ENCODE data around the gene FGF7.
"Not testable (repeated sequence)": the region's sequence is repeated elsewhere in the genome, so short reads cannot be mapped to it uniquely, and the experiment has no call there.

FGF7 gene, protein sequence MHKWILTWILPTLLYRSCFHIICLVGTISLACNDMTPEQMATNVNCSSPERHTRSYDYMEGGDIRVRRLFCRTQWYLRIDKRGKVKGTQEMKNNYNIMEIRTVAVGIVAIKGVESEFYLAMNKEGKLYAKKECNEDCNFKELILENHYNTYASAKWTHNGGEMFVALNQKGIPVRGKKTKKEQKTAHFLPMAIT

DNA sequence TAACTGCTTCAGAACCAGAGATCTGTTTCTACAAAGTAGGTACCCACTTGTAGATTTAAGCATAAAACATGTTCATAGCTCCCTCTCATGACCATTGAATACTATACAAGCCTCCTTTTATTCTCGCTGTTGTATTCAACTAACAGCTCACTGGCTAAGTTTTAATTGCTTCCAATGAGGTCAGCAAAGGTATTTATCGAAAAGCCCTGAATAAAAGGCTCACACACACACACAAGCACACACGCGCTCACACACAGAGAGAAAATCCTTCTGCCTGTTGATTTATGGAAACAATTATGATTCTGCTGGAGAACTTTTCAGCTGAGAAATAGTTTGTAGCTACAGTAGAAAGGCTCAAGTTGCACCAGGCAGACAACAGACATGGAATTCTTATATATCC lies at the start of gene FGF7:
FGF7 (plus strand) TSS at position 222 of the 400 bp plus-strand sequence. CDS start 1,056 bp downstream, outside the sequence.
- no peak for DNase-seq

DNA sequence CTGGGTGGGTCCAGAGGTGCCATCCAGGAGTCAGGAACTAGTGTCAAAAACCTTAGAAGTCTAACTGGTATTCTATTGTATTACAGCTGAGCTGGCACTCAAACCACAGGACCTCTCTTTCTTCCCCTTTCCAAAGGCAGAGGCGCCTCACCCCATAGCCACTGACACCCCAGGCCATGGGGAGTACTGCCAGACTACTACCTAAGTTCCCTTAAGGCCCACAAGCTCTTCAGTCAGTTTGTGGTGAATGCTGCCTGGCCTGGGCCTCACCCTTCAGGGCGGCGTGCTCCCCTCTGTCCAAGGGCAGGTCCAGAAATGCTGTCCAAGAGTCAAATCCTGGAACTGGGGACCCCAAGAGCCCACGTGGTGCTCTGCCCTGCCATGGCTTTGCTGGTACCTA lies 43.0 kb upstream of the FGF7 start:
- DNase-seq = no peak

DNA sequence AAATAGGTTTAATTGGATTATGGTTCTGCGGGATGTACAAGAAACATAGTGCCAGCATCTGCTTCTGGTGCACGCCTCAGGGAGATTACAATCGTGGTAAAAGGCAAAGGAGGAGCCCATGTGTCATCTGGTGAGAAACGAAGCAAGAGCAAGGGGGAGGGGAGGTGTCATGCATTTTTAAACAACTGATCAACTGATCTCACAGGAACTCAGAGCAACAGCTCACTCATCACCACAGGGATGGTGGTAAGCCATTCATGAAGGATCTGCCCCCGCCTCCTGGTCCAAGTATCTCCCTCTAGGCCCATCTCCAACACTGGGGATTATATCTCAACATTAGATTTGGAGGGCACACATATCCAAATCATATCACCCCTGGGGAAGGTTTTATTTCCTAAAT lies 42.1 kb upstream of the FGF7 start:
- DNase-seq = no peak

DNA sequence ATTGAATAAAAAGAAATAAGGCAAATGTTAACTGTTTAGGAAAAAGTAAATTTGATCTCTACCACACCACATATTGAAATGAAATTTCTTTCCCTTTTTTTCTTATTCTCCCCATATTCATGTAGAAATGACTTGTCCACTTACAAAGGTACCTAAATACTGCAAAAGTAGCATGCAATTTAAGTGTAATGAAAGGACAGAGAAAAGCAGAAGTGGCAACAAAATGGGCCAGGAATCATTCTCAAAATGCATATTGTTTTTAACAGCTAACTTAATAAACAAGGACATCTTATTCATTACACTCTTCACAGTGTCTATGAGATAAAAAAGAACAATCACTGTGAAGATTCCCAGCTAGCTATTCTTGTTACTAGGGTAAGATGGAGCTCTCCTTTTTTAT lies 40.6 kb upstream of the FGF7 start:
- no peak for DNase-seq

DNA sequence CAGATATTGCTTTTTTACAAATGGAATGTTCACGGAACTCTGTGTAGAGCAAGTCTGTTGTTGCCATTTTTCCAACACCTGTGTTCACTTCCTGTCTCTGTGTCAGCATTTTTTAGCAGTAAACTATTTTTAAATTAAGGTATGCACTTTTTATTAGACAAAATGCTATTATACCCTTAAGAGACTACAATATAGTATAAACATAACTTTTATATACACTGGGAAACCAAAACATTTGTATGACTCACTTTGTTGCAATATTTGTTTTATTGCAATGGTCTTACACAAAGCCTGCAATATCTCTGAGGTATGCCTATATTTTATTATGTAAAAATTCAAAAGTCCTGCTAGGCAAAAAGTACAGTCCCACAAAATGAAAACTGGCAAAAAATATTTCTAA lies 39.8 kb upstream of the FGF7 start:
- DNase-seq = no peak

DNA sequence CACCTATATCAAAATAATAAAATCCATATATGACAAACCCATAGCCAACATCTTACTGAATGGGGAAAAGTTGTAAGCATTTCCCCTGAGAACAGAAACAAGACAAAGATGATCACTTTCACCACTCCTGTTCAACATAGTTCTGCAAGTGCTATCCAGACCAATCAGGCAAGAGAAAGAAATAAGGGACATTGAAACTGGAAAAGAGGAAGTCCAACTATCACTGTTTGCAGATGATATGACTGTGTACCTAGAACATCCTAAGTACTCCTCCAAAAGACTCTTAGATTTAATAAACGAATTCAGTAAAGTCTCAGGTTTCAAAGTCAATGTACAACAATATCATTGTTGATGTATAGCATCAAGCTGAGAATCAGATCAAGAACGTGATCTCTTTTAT lies 35.6 kb upstream of the FGF7 start:
- no peak for DNase-seq

DNA sequence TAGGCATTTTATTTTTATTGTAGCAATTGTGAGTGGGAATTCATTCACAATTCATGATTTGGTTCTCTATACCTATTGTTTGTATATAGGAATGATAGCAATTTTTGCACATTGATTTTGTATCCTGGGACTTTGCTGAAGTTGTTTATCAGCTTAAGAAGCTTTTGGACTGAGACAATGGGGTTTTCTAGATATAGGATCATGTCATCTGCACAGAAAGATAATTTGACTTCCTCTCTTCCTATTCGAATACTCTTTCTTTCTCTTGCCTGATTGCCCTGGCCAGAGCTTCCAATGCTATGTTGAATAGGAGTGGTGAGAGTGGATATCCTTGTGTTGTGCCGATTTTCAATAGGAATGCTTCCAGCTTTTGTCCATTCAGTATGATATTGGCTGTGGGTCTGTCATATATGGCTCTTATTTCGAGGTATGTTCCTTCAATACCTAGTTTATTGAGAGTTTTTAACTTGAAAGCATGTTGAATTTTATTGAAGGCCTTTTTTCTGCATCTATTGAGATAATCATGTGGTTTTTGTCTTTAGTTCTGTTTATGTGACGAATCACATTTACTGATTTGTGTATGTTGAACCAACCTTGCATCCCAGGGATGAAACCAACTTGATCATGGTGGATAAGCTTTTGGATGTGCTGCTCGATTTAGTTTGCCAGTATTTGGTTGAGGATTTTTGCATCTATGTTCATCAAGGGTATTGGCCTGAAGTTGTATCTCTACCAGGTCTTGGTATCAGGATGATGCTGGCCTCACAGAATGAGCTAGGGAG lies 20.3 kb upstream of the FGF7 start:
- not testable (repeated sequence) for DNase-seq

DNA sequence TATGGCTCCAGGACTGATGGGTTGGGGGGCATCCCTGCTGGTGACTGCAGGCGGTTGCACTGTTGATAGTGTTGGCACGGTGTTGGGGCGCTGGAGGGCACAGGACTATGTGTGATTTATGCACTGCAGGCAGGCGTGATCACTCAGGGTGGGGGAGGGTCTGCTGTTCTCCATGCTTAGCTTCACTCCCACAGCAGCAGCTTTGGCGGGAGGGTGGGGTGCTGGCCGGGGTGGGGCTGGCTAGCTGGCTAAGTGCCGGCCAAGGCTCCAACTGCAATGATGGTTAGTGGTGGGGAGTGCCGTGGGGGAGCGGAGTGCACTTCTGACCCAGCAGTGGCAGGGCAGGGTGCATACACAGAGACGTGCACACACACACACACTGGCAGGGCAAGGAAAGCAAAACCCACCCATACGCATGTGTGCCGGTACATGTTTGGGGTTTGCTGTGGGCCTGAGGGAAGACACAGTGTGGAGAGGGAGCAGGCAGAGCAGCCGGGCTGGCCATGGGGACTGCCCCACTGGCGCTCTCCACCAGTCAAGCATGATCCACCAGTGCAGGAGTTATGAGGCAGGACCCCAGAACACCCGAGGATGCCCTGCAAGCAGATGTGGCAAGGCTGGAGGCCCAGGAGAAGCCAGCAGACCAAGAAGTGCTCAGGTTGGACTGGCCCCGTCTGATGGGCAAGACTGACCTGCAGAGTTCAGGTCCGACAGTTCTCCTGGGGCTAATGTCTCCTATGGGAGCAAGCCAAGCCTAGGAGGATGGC lies 16.5 kb upstream of the FGF7 start:
- no peak for DNase-seq

DNA sequence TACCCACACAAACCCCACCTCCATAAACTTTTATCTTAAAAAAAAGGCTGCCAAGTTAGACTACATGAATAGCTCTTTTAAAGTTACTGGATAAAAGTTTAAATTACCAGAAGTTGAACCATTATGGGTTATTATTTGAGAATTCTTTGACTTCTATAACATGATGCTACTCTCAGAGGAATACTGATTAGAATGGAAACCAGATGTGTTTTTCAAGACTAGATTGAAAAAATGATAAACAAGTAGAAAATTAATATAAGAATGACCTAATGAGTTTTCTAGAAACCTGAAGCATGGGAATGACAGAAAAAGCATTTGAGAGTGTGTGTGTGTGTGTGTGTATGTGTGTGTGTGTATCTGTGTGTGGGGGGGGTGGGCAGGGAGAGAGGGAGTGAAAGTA lies 12.4 kb upstream of the FGF7 start:
- DNase-seq = no peak

DNA sequence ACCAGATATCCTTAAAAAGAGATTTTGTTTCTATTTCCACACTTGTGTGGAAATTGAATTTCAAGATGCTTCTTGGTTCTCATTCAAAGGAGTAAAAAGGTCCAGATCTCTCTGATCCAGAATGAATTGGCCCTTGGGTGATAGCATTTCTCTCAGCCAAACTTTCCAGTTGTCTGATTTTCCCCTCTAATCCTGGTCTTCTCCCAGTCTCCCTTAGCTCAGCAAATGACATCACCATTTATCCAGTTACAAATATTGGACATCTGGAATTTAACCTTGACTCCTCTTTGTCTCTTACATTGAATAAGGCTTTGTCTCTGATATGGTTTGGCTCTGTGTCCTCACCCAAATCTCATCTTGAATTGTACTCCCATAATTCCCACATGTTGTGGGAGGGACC lies 10.2 kb upstream of the FGF7 start:
- no peak for DNase-seq

DNA sequence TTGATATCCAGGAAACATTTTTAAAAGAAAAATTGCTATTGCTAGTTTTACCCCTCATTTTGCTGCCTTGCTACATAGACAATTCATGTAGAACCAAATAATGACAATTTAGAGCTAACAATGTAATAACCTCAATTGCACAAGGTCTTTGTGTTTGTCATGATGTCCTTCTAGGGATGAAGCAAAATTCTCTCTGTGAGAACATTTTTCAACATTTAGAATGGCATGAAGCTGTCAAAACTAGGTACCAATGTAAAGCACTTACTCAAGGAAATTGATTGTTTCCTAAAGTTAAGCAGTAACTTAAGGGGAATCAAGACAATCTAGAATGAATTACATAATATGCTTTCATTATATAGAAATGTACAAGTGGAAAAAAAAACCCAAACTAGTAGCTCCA lies 7.9 kb upstream of the FGF7 start:
- no peak for DNase-seq

DNA sequence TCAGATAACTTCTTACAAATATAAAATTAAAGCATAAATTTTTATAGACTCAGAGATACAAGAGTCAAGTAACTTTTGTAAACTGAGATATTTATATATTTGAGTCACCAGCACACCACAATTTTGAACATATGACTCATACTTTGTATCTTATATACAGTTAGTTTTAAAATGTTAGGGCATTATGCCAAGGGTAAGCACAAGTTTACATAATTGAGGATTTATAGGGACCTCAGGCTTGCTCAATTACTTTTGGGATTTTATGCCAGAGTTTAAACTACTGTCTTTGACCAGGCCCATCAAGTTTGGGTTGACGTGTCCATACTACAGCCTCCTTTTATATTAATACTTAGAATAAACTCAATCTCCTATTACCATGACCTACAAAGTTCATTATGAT lies 7.4 kb upstream of the FGF7 start:
- DNase-seq = peak in 1 of 2 experiments; percentile 8

DNA sequence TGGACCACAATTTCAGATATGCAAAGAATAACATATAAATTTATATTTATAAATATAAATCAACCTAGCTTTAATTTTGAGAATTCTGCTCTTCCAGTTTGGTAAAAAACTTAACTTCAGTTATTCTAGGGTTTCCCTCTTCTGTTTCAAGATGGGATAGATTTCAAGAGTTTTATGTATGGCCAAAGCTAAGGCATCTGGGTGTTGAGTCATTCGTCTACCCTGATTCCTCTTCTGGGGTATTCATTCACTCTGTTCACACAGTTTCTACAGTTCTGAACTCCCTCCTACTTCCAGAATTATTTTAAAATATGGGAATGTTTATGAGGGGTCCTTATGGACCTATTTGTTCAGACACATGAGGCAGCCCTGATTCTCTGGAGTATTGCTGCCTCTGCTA lies 4.2 kb upstream of the FGF7 start:
- no peak for DNase-seq

DNA sequence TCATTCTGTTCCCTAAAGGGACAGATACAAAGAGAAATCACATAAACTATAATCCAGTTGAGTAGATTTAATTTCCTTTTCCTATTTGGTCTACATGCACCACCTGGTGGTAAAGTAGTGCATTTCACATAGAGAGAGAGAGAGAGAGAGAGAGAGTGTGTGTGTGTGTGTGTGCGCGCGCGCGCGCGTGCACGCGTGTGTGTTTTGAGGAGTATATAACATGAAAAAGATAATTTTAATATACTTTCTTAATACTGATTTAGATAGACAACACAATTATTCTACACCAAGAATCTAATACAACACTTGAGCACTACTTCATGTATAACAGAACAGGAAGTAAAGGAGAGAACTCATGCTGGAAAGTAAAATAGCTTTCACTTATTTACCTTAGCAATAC lies 1.1 kb upstream of the FGF7 start:
- peak in 1 of 2 experiments; percentile 17 for DNase-seq

DNA sequence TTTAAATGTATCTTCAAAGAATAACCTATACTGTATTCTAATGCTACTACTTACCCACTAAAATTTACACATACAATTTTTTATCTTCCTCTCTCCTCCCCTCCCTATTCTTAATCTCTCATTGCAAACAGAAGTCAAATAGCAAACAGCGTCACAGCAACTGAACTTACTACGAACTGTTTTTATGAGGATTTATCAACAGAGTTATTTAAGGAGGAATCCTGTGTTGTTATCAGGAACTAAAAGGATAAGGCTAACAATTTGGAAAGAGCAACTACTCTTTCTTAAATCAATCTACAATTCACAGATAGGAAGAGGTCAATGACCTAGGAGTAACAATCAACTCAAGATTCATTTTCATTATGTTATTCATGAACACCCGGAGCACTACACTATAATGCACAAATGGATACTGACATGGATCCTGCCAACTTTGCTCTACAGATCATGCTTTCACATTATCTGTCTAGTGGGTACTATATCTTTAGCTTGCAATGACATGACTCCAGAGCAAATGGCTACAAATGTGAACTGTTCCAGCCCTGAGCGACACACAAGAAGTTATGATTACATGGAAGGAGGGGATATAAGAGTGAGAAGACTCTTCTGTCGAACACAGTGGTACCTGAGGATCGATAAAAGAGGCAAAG lies 984 bp downstream of the FGF7 start:
- no peak for DNase-seq

DNA sequence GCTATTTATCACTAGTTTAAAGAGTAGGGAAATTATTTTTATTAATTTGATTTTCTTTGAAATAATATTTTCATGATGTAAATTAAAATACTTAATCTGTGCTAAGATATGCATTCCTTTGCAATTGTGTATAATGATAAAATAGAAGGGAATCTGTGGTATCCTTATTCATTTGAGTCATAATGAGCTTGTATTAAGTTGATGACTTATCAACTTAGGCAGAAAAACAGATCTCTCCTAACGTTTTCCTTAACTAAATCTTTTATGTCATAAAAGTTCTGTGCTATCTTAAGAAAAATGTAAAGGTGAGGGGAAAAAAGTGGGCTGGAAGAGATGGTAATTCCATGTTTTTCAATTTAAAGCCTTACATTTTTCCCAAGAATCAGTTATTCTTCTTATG lies 1.9 kb downstream of the FGF7 start:
- DNase-seq = no peak

DNA sequence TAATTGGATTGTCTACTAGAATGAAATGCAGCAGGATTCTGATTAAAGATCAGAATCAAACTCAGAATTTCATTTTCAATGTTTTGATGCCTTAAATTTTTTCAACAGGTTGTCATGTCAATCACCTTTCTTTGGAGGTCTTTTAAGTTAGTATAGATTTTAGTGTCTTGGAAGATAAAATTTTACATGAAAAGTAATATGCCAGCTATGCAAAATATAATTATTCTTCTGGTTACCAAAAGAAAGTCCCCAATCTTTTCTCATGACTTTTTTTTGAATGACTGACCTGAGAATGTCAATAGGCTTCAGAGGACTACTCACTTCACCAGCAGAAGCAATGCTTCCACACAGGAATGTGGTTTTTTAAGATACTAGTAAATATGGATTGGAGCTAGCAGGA lies 4.3 kb downstream of the FGF7 start:
- DNase-seq = no peak

DNA sequence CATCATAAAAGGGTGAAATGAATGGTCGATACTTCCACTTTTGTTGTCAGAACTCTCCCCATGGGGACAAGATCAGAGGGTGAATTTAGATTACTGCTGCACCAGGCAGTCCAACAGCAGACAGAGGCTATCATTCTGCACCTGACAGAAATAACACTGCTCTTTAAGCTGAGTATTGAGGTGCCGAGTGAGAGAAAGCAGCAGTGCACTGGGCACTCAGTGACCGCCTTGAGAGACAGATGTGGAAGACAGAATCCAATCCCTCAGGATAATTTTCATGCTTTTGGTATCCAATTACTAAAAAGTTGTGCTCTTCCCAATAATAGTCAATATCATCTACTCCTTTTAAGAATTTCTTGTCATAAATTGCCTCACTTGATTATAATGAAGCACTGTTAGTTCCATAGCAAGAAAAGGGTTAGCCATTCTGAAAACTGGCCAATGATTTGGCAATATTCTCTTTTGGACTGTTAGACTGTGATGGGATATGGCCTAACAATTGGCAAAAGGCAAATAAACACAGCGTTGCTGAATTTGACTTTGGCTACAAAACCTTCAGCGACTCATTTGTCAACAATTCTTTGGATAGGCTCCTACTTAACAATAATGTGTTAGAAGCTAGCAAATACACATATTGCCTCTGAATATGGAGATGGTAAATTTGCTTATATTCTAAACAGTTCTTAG lies 5.5 kb downstream of the FGF7 start:
- DNase-seq = no peak

DNA sequence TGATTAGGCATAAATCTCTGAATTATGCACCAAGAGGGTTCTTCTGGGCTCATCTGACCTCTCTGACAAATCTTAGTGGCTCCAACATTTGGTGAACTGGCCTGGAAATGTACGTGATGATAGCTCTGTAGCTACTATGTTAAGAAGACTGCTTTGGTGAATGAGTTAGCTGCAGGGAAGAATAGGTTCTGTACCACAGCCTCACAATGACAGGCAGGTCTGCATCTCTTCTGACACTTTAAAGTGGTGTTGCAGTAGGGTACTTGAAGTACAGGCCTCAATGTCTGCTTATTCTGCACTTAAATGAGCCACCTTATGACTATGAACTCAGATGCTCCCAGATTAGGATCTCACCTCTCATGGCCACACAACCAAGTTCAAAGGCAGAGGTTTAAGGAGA lies 7.0 kb downstream of the FGF7 start:
- no peak for DNase-seq

DNA sequence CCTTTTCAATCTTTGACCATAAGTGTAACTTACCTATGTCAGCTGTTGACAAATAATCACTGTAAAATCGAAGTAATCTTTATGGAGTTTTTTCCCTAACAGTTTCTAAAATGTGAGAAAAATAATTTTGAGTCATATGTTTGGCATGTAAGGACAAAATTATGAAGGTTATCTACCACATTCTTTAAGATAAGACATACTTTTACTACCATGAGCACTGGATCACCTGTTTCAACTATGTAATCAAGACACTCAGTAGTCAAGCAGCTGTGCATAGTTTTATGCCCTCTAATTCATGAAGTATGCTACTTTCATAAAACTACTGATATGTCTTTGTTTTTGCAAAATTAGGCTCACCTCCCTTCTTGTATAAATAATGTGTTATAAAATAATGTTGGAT lies 12.1 kb downstream of the FGF7 start:
- DNase-seq = no peak

DNA sequence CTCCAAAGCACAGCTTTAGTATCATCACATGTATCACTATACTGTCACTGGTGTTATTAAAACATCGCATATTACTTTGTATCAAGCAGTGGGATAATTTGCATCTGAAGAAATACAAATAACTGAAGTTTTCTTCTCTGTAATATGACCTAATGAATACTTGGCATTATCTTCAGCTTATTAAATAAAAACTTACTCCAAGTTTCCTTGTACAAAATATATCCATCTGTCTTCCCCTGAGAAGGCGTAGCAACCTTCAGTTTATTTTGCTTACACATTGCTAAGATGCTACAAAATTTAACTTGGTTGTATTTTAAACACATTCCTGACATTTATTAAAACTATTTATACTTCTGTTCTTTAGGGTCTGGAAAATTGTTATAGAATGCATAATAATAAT lies 13.7 kb downstream of the FGF7 start:
- no peak for DNase-seq

DNA sequence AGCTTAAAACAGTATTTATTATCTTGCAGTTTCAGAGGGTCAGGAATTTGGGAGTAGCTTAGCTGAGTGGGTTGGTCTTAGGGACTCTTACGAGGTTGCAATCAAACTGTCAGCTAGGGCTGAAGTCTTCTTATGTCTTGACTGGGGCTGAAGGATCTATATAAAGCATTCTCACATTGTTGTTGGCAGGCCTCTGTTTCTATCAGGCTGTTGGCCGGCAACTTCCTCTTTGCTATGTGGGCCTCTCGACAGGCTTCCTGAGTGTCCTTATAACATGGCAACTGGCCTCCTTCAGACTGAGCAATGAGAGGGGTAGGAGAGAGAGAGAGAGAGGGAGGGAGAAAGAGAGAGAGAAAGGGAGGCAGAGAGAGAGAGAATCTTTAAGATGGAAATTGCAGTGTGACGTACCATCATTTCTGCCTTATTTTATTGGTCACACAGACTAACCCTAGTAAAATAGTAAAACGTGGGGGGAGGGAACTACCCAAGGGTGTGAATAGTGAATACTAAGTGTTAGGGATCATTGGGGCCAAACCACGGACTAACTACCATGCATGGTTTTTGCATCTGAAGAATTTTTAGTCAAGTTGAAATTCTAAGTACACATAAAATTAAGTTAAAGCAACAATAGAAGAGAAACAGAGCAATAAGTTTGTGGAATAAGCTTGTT lies 16.1 kb downstream of the FGF7 start:
- DNase-seq = no peak

All from SW 1271 (cell line).